ENCODE data around the gene PRRC1.

PRRC1 gene

GRCh38 chr5:127508644-127509373 is 8.6 kb upstream of the PRRC1 start:
- Histone ChIP-seq H4K20me1 (no peaks in the 10 kb centered on the region), H3K9me3 (replicated peaks in 1 of 11) (peaks cover 0 to 8% (median 0%) of the 10 kb centered on the region in 11 experiments; a peak in 2 of 22 replicates), H3K4me2 (no peak overlapping the region), H3K4me1 (peaks cover 0 to 22% (median 0%) of the 10 kb centered on the region in 10 experiments; a peak in 4 of 20 replicates), H3K27ac (no peak overlapping the region), H3K27me3 (no peaks in the 10 kb centered on the region), H3K36me3 (no peaks in the 10 kb centered on the region), H3K4me3 (no peak overlapping the region), H3K9ac (no peak overlapping the region)
- no peak for TF ChIP-seq Cebpa-rat (IDR thresholded peaks at IDR 0.05)

GRCh38 chr5:127513408-127513970 is 4.0 kb upstream of the PRRC1 start:
- no peaks in the 10 kb centered on the region for H3K36me3 ChIP-seq
- TF ChIP-seq Cebpa-rat (IDR thresholded peaks at IDR 0.05): no peak

GRCh38 chr5:127514816-127515215 is 2.6 kb upstream of the PRRC1 start:
- no peak for TF ChIP-seq Cebpa-rat (IDR thresholded peaks at IDR 0.05)

More at GRCh38 chr5:127513408-127513970, 4.0 kb upstream of the PRRC1 start:
- no peak overlapping the region for H3K4me3 ChIP-seq
- peaks cover 0 to 2% (median 0%) of the 10 kb centered on the region in 11 experiments; a peak in 4 of 22 replicates for H4K20me1 ChIP-seq
- no peak overlapping the region for H3K9ac ChIP-seq
- no peak overlapping the region for H3K27ac ChIP-seq
- no peaks in the 10 kb centered on the region for H3K9me3 ChIP-seq (replicated peaks in 1 of 11)
- H3K4me2 ChIP-seq: no peak overlapping the region
- peaks cover under 1 to 3% (median 2%) of the 10 kb centered on the region in 10 experiments; a peak in 19 of 20 replicates for H3K4me1 ChIP-seq
- H3K27me3 ChIP-seq: no peaks in the 10 kb centered on the region

GRCh38 chr5:127515693-127516440 is 1.6 kb upstream of the PRRC1 start:
- no peak for TF ChIP-seq Cebpa-rat (IDR thresholded peaks at IDR 0.05)
- H3K36me3 ChIP-seq: peaks cover 17 to 21% (median 18%) of the 10 kb centered on the region in 11 experiments
- no peaks in the 10 kb centered on the region for H3K27me3 ChIP-seq
- H4K20me1 ChIP-seq: peaks cover 0 to 20% (median 6%) of the 10 kb centered on the region in 11 experiments; a peak in 8 of 22 replicates
- peaks cover 11 to 15% (median 13%) of the 10 kb centered on the region in 11 experiments for H3K9me3 ChIP-seq (replicated peaks in 1 of 11)
- H3K4me1 ChIP-seq: peaks cover 11 to 18% (median 15%) of the 10 kb centered on the region in 10 experiments
- no peak overlapping the region for H3K27ac ChIP-seq
- no peak overlapping the region for H3K4me2 ChIP-seq
- H3K9ac ChIP-seq: no peak overlapping the region
- H3K4me3 ChIP-seq: no peak overlapping the region

More at GRCh38 chr5:127514816-127515215, 2.6 kb upstream of the PRRC1 start:
- H3K27me3 ChIP-seq: no peaks in the 10 kb centered on the region
- peaks cover 7 to 10% (median 8%) of the 10 kb centered on the region in 11 experiments; a peak in 21 of 22 replicates for H3K36me3 ChIP-seq
- no peak overlapping the region for H3K27ac ChIP-seq
- H3K4me2 ChIP-seq: no peak overlapping the region
- H3K9me3 ChIP-seq (replicated peaks in 1 of 11): peaks cover under 1 to 4% (median 3%) of the 10 kb centered on the region in 11 experiments; a peak in 15 of 22 replicates
- H4K20me1 ChIP-seq: peaks cover 0 to 15% (median 6%) of the 10 kb centered on the region in 11 experiments; a peak in 7 of 22 replicates
- H3K9ac ChIP-seq: no peak overlapping the region
- no peak overlapping the region for H3K4me3 ChIP-seq
- H3K4me1 ChIP-seq: peaks cover 11 to 15% (median 14%) of the 10 kb centered on the region in 10 experiments

- Histone ChIP-seq H3K36me3 (peaks cover 29 to 33% (median 30%) of the 10 kb centered on the region in 11 experiments), H3K27ac (peak overlapping the region in 10 of 11 experiments; percentile 26 to 91 (median 88); a peak in 15 of 22 replicates)
Observed at GRCh38 chr5:127517110-127517479, 345 bp upstream of the PRRC1 start.

GRCh38 chr5:127518319-127518621 is 830 bp downstream of the PRRC1 start:
- Histone ChIP-seq H3K27ac (peak overlapping the region; percentile 80 to 91 (median 88)), H3K9ac (peak overlapping the region; percentile 85 to 96 (median 92)), H3K9me3 (replicated peaks in 1 of 11) (peaks cover 23 to 33% (median 27%) of the 10 kb centered on the region in 11 experiments), H3K27me3 (no peaks in the 10 kb centered on the region), H3K4me3 (peak overlapping the region; percentile 87 to 99 (median 98)), H3K36me3 (peaks cover 40 to 45% (median 41%) of the 10 kb centered on the region in 11 experiments), H4K20me1 (peaks cover 0 to 43% (median 16%) of the 10 kb centered on the region in 11 experiments; a peak in 12 of 22 replicates), H3K4me1 (peaks cover 11 to 18% (median 15%) of the 10 kb centered on the region in 10 experiments), H3K4me2 (peak overlapping the region; percentile 77 to 92 (median 82))
- TF ChIP-seq Cebpa-rat (IDR thresholded peaks at IDR 0.05): no peak

More at GRCh38 chr5:127517110-127517479, 345 bp upstream of the PRRC1 start:
- peak overlapping the region in 10 of 11 experiments; percentile 85 to 96 (median 92); a peak in 17 of 22 replicates for H3K9ac ChIP-seq
- H3K9me3 ChIP-seq (replicated peaks in 1 of 11): peaks cover 23 to 27% (median 25%) of the 10 kb centered on the region in 11 experiments
- H3K4me3 ChIP-seq: peak overlapping the region; percentile 87 to 99 (median 98)
- peaks cover 0 to 32% (median 6%) of the 10 kb centered on the region in 11 experiments; a peak in 8 of 22 replicates for H4K20me1 ChIP-seq
- no peak for TF ChIP-seq Cebpa-rat (IDR thresholded peaks at IDR 0.05)
- H3K4me1 ChIP-seq: peaks cover 11 to 18% (median 15%) of the 10 kb centered on the region in 10 experiments
- peak overlapping the region; percentile 56 to 85 (median 77) for H3K4me2 ChIP-seq
- no peaks in the 10 kb centered on the region for H3K27me3 ChIP-seq

GRCh38 chr5:127519527-127519926 is 2.1 kb downstream of the PRRC1 start:
- H3K4me1 ChIP-seq: peaks cover 11 to 18% (median 15%) of the 10 kb centered on the region in 10 experiments
- peaks cover 53 to 57% (median 54%) of the 10 kb centered on the region in 11 experiments for H3K36me3 ChIP-seq
- no peak overlapping the region for H3K27ac ChIP-seq
- peak in 1 of 11 experiments; percentile 43; a peak in 3 of 22 replicates for TF ChIP-seq Cebpa-rat (IDR thresholded peaks at IDR 0.05)
- H4K20me1 ChIP-seq: peaks cover 0 to 54% (median 19%) of the 10 kb centered on the region in 11 experiments; a peak in 12 of 22 replicates
- peak overlapping the region in 5 of 10 experiments; percentile 0 to 98 (median 95); a peak in 7 of 20 replicates for H3K4me3 ChIP-seq
- peak overlapping the region; percentile 77 to 92 (median 82) for H3K4me2 ChIP-seq
- no peaks in the 10 kb centered on the region for H3K27me3 ChIP-seq
- peaks cover 23 to 35% (median 28%) of the 10 kb centered on the region in 11 experiments for H3K9me3 ChIP-seq (replicated peaks in 1 of 11)
- peak overlapping the region in 1 of 11 experiments; percentile 88; a peak in 1 of 22 replicates for H3K9ac ChIP-seq

GRCh38 chr5:127521138-127521770 is 3.8 kb downstream of the PRRC1 start:
- H3K27ac ChIP-seq: no peak overlapping the region
- H3K9ac ChIP-seq: no peak overlapping the region
- 0 out of 20 replicates have a peak overlapping the region, but pooled peaks of 1 of the 10 experiments have one; percentile 2 for H3K4me3 ChIP-seq
- no peaks in the 10 kb centered on the region for H3K27me3 ChIP-seq
- no peak overlapping the region for H3K4me2 ChIP-seq
- peaks cover 70 to 75% (median 71%) of the 10 kb centered on the region in 11 experiments for H3K36me3 ChIP-seq
- peaks cover 23 to 42% (median 32%) of the 10 kb centered on the region in 11 experiments for H3K9me3 ChIP-seq (replicated peaks in 1 of 11)
- H4K20me1 ChIP-seq: peaks cover 0 to 66% (median 19%) of the 10 kb centered on the region in 11 experiments; a peak in 12 of 22 replicates
- no peak for TF ChIP-seq Cebpa-rat (IDR thresholded peaks at IDR 0.05)
- H3K4me1 ChIP-seq: peaks cover 11 to 18% (median 15%) of the 10 kb centered on the region in 10 experiments

Measured in BLaER1 treated with 17β-estradiol and CSF1 and Interleukin-3, amounts not matched to agents 10 nM and 100 nM (cell line).